Esophagus muscularis mucosa (tissue), 4 donors: ENCODE results near the gene CEP112.

Source experiments
- EP300 ChIP-seq: sonication (generic); formaldehyde crosslinking; IDR thresholded peaks from one replicate; pipeline ENCODE4 v1.6.1; 2017; ENCODE audit warnings: antibody characterized with exemption
- POLR2A ChIP-seq: fragments of 450-650 bp; IDR thresholded peaks from one replicate; pipeline ENCODE4 v1.6.1; 2017; ENCODE audit warnings: antibody characterized with exemption, moderate library complexity, mild to moderate bottlenecking, low read depth
- POLR2AphosphoS5 ChIP-seq, 2 donors: sonication (generic); formaldehyde crosslinking; IDR thresholded peaks; one replicate each; pipeline ENCODE4 v1.6.1; 2017; ENCODE audit warnings: antibody characterized with exemption in 2 of 2
- TF ChIP-seq, protein P1 (sequence below), 3 experiments: fragments of 200-600 bp in 2 of 3; fragments of 450-650 bp in 1 of 3; sonication (generic) in 2 of 3; IDR thresholded peaks; one replicate each; pipeline ENCODE4 v1.5.1; 2017 to 2019; ENCODE audit warnings: antibody characterized with exemption in 3 of 3, mild to moderate bottlenecking in 2 of 3, moderate library complexity in 1 of 3

DNA sequence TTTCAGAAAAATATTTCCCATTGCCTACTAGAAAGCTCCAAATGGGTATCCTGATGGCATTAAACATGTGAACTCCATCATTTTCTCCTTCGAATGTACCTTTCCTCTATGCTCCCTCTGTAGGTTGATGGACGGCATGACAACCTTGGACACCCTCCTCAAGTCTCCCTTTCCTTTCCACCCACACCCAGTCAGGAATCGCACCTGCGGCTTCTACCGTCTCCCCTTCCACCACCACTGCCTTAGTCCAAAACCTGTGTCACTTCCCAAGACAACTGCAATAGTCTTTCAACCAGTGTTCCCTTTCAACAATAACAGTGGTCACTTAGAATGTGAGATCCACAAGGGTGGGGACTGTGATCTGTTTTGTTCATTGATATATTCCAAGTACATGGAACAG, 397.4 kb downstream of the CEP112 start:
- no peak for TF ChIP-seq POLR2A
- TF ChIP-seq, protein P1, sequence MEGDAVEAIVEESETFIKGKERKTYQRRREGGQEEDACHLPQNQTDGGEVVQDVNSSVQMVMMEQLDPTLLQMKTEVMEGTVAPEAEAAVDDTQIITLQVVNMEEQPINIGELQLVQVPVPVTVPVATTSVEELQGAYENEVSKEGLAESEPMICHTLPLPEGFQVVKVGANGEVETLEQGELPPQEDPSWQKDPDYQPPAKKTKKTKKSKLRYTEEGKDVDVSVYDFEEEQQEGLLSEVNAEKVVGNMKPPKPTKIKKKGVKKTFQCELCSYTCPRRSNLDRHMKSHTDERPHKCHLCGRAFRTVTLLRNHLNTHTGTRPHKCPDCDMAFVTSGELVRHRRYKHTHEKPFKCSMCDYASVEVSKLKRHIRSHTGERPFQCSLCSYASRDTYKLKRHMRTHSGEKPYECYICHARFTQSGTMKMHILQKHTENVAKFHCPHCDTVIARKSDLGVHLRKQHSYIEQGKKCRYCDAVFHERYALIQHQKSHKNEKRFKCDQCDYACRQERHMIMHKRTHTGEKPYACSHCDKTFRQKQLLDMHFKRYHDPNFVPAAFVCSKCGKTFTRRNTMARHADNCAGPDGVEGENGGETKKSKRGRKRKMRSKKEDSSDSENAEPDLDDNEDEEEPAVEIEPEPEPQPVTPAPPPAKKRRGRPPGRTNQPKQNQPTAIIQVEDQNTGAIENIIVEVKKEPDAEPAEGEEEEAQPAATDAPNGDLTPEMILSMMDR (IDR thresholded peaks at IDR 0.05), result peak; percentile 21 to 30 (median 27)
- no peak for TF ChIP-seq POLR2AphosphoS5 (IDR thresholded peaks at IDR 0.05)
- no peak for TF ChIP-seq EP300
